VCaP (cell line): Measurements from ENCODE around the gene FBXW12.
"Not testable (repeated sequence)": the region's sequence is repeated elsewhere in the genome, so short reads cannot be mapped to it uniquely, and the experiment has no call there.

Experiments used
- H3K27ac ChIP-seq: fragments of 450-650 bp; 2 replicates; pipeline ENCODE4 v1.5.1; 2017
- CTCF ChIP-seq: fragments of 450-650 bp; conservative IDR thresholded peaks from 2 replicates; pipeline ENCODE4 v1.5.1; 2017; ENCODE audit warnings: mild to moderate bottlenecking, moderate library complexity

FBXW12 gene

GRCh38 chr3:48400824-48401433 lies 28.9 kb downstream of the FBXW12 start:
- peak; percentile 88 for TF ChIP-seq CTCF
- no peak overlapping the region for H3K27ac ChIP-seq

DNA sequence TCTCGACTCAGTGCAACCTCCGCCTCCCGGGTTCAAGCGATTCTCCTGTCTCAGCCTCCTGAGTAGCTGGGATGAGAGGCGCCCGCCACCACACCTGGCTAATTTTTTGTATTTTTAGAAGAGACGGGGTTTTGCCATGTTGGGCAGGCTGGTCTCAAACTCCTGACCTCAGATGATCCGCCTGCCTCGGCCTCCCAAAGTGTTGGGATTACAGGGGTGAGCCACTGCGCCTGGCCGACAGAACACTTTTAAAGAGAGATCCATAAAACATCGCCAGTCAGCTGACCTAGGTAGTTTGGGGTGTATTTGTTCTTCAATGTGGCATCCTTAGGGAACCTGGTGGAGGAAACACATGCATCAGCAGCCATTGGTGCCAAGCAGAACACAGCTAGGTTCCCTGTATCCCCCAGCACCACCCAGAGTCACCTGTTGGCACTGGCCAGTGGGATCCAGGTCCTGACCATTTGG lies 29.4 kb downstream of the FBXW12 start:
- not testable (repeated sequence) for H3K27ac ChIP-seq

GRCh38 chr3:48402281-48402732 lies 30.3 kb downstream of the FBXW12 start:
- no peak for TF ChIP-seq CTCF
- H3K27ac ChIP-seq = no peak overlapping the region

DNA sequence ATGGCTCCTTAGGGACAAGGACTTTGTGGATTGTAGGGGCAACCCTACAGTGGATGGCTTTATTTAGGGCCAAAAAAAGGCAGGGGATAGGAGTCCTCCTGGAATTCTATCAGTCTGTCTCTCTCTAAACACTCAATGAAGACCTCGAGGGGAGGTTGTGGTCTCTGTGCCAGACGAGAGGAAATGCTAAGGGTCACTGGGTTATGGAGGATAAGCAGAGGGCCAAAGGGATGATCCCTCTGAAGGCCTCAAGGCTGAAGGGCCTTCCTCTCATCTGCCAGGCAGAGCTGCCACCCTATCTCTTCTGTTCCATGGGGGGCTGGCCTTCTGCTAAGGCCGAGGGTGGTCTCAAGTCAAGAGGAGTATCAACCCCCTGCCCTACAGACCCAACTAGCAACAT lies 30.9 kb downstream of the FBXW12 start:
- H3K27ac ChIP-seq = no peak overlapping the region
- no peak for TF ChIP-seq CTCF

DNA sequence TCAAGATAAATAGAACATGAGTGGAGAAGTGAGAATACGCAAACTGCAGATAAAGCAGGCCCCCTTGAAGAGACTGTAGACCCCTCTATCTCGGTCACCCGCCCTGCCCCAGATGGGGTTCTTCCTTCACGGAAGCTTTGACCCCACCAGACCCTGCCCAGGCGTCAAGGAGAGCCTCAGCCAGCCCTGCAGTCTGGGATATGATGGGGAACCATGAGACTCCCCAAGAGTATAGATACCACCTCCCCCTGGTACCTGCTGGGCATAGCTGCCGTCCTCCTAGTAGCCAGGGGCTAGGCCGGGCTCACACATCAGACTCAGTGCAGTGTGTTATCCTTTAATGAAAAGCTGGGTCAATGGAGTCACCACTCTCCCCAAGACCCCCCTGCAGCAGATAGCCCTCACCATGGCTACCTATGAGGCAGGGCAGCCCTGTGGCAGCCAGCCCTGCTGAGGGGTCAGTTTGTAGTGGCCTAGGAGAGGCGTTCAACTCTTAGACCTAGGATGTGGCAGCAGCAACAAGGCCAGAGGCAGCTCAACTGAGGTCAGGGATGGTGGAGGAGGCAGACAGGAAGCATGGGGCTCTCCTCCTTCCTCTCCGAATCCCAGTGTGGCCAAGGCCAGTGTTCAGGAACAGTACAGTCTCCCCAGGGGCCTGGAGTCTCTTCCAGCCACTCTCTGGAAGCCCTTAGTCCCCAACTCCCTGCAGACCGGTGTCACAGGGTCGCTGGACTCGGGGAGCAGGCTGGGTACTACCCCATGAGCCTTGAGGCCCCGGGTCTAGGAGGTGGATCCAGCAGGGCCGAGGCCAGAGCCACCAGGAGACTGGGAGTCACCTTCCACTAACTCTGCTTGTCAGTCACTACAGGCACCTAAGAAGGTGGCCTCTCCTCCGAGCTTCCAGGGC lies 31.8 kb downstream of the FBXW12 start:
- no peak overlapping the region for H3K27ac ChIP-seq
- TF ChIP-seq CTCF = no peak

- TF ChIP-seq CTCF = no peak
- no peak overlapping the region for H3K27ac ChIP-seq
These were observed 32.7 kb downstream of the FBXW12 start for GRCh38 chr3:48404440-48405342.

DNA sequence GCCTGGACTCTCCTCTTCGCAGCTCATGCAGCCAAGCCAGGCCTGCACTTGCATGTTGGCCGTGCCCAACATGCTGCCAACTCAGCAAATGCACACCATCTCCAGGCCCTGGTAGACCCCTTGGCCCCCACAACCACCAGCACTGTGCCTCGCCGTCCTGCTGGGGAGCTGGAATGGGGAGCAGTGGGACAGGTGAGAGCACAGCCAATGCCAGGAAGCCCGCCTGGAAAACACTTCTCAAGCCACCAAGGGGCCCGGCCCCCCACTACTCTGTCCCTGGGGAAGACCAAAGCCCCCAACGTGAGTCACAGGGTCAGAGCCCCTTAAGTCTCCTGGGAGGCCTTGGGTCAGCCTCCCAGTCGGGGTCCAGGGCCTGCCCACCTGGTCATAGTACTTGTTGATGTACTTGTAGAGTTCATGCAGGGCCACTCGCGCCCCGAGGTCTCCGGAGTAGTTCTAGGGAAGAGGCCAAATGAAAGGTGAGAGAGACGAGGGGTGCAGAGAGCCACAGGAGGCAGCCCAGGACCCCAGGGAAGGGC lies 33.4 kb downstream of the FBXW12 start:
- H3K27ac ChIP-seq = no peak overlapping the region
- TF ChIP-seq CTCF = no peak
